ENCODE data around the gene MAP1B. TPM values are rescaled to one million over a fixed set of nuclear protein-coding genes. Genes with fewer than 3 reads are reported as not detected.

The MAP1B gene
- polyA plus RNA-seq, 1 experiment, result 55.3 TPM

GRCh38 chr5:72204946-72205345, 97.7 kb downstream of the MAP1B start:
- Histone ChIP-seq H3K27ac (ENCODE audit: low read depth, low read length) (no peak overlapping the region), H3K4me3 (ENCODE audit: low read depth, low read length) (no peak overlapping the region), H3K27me3 (ENCODE audit: control insufficient read depth, insufficient read depth, low read length) (no peaks in the 10 kb centered on the region), H3K9me3 (ENCODE audit: control insufficient read depth, insufficient read depth, low read length) (no peaks in the 10 kb centered on the region)
- TF ChIP-seq, protein P1, sequence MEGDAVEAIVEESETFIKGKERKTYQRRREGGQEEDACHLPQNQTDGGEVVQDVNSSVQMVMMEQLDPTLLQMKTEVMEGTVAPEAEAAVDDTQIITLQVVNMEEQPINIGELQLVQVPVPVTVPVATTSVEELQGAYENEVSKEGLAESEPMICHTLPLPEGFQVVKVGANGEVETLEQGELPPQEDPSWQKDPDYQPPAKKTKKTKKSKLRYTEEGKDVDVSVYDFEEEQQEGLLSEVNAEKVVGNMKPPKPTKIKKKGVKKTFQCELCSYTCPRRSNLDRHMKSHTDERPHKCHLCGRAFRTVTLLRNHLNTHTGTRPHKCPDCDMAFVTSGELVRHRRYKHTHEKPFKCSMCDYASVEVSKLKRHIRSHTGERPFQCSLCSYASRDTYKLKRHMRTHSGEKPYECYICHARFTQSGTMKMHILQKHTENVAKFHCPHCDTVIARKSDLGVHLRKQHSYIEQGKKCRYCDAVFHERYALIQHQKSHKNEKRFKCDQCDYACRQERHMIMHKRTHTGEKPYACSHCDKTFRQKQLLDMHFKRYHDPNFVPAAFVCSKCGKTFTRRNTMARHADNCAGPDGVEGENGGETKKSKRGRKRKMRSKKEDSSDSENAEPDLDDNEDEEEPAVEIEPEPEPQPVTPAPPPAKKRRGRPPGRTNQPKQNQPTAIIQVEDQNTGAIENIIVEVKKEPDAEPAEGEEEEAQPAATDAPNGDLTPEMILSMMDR (IDR thresholded peaks at IDR 0.05; ENCODE audit: low read depth, low read length), result no peak
- CTCF ChIA-PET, result no interaction called here
- POLR2A ChIA-PET, result no interaction called here
- no peak for DNase-seq (ENCODE audit: low read depth, low spot score)

DNA sequence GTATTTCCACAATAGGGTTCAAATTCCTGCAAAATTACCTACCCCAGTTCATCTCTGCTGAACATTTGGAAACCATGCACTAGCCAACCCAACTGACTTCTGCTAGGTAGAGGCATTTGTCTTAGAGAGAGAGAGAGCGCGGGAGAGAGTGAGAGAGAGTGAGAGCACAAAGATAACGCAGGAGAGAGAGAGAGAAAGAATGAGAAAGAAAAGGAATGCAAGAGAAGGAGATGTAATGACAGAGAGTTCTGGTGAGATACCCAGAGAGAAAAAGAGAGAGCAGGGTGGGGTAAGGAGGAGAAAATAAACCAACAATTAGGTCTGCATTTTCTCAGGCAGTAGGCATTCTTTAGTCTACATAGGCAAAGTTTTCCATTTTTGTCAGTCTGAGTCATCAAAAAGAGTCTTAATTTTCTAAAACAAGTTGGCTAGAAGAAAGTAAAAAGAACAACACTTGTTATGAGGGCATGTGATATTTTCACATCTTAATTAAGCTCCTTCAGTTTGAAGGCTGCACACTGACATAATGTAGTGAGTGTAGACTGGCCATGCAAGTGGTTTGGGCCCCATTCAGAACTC, 98.2 kb downstream of the MAP1B start:
- DNase-seq (ENCODE audit: low read depth, low spot score), result no peak
- TF ChIP-seq, protein P1 (IDR thresholded peaks at IDR 0.05; ENCODE audit: low read depth, low read length), result no peak
- Histone ChIP-seq H3K4me3 (ENCODE audit: low read depth, low read length) (no peak overlapping the region), H3K27ac (ENCODE audit: low read depth, low read length) (no peak overlapping the region), H3K9me3 (ENCODE audit: control insufficient read depth, insufficient read depth, low read length) (no peaks in the 10 kb centered on the region), H3K27me3 (ENCODE audit: control insufficient read depth, insufficient read depth, low read length) (no peaks in the 10 kb centered on the region)
- CTCF ChIA-PET, result no interaction called here
- POLR2A ChIA-PET, result no interaction called here

GRCh38 chr5:72206160-72206559, 98.9 kb downstream of the MAP1B start:
- CTCF ChIA-PET, result no interaction called here

DNA sequence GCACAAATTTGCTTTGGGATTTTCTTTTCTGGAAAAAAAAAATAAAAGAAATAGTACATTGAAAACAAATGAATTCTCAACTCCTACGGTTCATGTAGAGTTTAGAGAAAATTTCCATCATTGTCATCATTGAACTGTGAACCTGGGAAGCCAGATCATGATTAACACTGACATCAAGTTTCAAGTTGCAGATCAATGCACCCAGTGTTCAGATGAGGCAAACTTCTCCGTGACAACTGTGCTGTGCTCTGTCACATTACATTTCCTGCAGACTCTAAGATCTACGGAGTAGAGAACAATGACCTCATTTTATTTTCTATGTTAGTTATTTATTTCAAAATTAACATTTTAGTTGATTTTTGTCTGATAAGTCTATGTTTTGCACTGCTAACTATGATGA, 99.7 kb downstream of the MAP1B start:
- Histone ChIP-seq H3K4me3 (ENCODE audit: low read depth, low read length) (no peak overlapping the region), H3K27ac (ENCODE audit: low read depth, low read length) (no peak overlapping the region), H3K27me3 (ENCODE audit: control insufficient read depth, insufficient read depth, low read length) (no peaks in the 10 kb centered on the region), H3K9me3 (ENCODE audit: control insufficient read depth, insufficient read depth, low read length) (no peaks in the 10 kb centered on the region)
- TF ChIP-seq, protein P1 (IDR thresholded peaks at IDR 0.05; ENCODE audit: low read depth, low read length), result no peak
- no peak for DNase-seq (ENCODE audit: low read depth, low spot score)
- POLR2A ChIA-PET, result no interaction called here
- CTCF ChIA-PET, result no interaction called here

More at GRCh38 chr5:72206160-72206559, 98.9 kb downstream of the MAP1B start:
- Histone ChIP-seq H3K27me3 (ENCODE audit: control insufficient read depth, insufficient read depth, low read length) (no peaks in the 10 kb centered on the region), H3K27ac (ENCODE audit: low read depth, low read length) (no peak overlapping the region), H3K4me3 (ENCODE audit: low read depth, low read length) (no peak overlapping the region), H3K9me3 (ENCODE audit: control insufficient read depth, insufficient read depth, low read length) (no peaks in the 10 kb centered on the region)
- TF ChIP-seq, protein P1 (IDR thresholded peaks at IDR 0.05; ENCODE audit: low read depth, low read length), result no peak
- no peak for DNase-seq (ENCODE audit: low read depth, low spot score)
- POLR2A ChIA-PET, result no interaction called here

DNA sequence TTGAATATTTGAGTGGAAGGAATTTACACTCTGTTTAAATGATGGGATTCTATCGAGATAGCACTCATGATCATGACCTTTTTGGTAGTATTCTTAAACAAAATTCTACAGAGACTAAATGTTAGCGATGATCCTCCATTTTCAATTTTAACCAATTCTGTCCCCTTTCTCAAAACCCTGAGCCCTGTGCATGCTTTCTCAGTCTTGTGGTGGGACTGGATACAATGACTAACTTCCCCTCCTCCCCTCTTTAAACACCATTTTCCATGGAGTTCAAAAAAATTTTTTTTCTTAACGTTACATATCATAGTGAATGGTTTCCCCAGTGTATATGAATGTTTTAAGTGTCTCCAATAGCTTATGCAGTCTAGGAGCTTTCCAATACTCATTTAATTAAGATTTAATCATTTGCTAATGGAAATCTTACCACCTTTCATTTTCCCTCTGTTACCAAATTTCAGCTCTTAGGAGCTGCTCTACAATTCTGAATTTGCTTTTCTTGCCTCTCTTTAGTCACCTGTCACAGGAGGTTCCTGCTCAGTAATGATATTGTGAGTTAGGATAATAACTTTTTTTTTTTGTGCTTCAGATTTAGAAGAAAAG, 101.2 kb downstream of the MAP1B start:
- no peaks in the 10 kb centered on the region for H3K9me3 ChIP-seq (ENCODE audit: control insufficient read depth, insufficient read depth, low read length)
- TF ChIP-seq, protein P1 (IDR thresholded peaks at IDR 0.05; ENCODE audit: low read depth, low read length), result no peak
- no peak overlapping the region for H3K27ac ChIP-seq (ENCODE audit: low read depth, low read length)
- no peak for DNase-seq (ENCODE audit: low read depth, low spot score)
- H3K4me3 ChIP-seq (ENCODE audit: low read depth, low read length), result no peak overlapping the region
- ChIA-PET POLR2A (no interaction called here), CTCF (interaction anchor here (1.0 kb wide), 1 partner anchor 425 kb away, joined by 4 read pairs; no protein-coding TSS in a partner anchor)
- no peaks in the 10 kb centered on the region for H3K27me3 ChIP-seq (ENCODE audit: control insufficient read depth, insufficient read depth, low read length)

Measured in AG04450 (cell line).